GM21367 (cell line): Measurements from ENCODE around the gene ZMAT5.

ENCODE experiments used
- ATAC-seq: cut with Tn5 transposase; IDR thresholded peaks from one replicate; pipeline ENCODE4 v1.9.1; 2021; ENCODE audit not compliant: unreplicated experiment

ZMAT5 gene

GRCh38 chr22:29712119-29712518, 54.7 kb downstream of the ZMAT5 start:
- ATAC-seq = no peak

- no peak for ATAC-seq
Observed at GRCh38 chr22:29710922-29711593, 55.7 kb downstream of the ZMAT5 start.

DNA sequence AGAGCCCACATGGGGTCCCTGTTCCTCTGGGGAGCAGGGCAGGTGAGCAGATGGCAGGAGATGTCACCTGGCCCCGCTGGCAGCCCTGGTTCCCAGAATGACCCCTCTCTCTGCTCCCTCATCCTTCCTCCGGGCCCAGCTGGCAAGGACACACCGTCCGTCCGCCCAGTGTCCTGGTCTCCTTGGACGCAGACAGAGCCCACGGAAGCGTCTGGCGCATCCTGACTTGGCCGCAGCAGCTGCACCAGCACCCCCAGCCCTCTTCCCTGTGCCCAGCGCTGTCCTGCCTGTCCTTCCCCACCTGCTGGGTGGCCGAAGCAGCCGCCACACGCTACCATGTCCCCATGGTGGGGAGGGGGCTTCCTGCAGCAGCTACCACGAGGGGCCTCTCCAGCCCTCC, 56.6 kb downstream of the ZMAT5 start:
- no peak for ATAC-seq

- ATAC-seq = no peak
Observed at GRCh38 chr22:29707471-29707870, 59.3 kb downstream of the ZMAT5 start.

DNA sequence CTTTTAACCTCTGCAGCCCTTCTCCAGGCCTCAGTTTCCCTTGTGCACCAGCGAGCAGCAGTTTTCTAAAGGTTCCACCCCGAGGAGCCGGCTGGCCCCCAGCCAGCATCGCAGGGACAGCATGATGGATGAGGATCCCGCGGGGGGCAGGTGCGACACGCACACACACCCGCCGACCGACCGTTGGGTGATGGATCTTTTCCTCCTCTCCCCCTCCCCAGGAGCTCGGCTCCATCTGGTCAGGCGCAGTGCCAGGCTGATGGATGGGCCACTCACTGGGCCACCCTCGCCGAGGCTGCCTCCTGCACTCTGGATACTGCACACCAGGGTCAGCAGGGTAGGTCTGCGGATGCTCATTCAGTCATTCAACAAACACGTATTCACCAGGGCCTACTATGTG, 59.8 kb downstream of the ZMAT5 start:
- ATAC-seq = no peak

GRCh38 chr22:29706486-29706885, 60.3 kb downstream of the ZMAT5 start:
- no peak for ATAC-seq

- ATAC-seq = no peak
Observed at GRCh38 chr22:29705651-29706050, 61.2 kb downstream of the ZMAT5 start.

DNA sequence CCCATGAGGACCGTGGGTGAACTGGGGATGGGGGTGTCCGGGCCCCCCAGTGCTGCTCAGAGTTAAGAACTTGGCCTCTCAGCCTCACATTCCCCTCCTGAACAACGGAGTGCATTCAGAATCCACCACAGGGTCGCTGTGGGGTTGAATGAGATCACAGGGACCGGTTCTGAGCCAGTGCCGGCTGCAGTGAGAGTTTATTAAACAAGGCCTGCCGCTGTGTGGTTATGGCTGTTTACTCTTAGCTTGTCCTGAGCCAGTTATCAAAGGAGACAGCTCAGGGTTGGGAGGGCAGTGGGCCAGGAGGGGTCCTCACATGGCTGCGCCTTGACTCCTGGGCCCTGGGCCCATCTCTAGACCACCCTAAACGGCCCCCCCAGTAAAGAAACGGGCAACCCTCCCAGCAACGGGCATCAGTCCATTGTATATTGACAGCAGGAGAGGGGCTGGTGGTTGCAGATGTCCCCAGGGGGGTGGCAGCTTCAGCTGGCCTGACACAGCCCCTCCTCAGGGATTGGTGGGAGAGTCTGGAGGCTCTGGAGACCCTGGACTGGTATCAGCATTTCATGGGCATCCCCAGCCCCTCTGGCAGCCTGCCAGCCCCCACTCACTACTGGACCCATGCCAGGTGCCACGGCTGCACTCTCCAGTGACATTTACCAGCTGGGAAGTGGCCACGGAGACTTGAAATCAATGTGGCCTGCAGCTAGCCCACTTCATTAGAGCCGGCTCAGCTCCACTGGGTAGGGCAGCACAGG, 62.1 kb downstream of the ZMAT5 start:
- no peak for ATAC-seq

GRCh38 chr22:29703569-29704195, 63.1 kb downstream of the ZMAT5 start:
- ATAC-seq = no peak

GRCh38 chr22:29702931-29703501, 63.8 kb downstream of the ZMAT5 start:
- no peak for ATAC-seq

DNA sequence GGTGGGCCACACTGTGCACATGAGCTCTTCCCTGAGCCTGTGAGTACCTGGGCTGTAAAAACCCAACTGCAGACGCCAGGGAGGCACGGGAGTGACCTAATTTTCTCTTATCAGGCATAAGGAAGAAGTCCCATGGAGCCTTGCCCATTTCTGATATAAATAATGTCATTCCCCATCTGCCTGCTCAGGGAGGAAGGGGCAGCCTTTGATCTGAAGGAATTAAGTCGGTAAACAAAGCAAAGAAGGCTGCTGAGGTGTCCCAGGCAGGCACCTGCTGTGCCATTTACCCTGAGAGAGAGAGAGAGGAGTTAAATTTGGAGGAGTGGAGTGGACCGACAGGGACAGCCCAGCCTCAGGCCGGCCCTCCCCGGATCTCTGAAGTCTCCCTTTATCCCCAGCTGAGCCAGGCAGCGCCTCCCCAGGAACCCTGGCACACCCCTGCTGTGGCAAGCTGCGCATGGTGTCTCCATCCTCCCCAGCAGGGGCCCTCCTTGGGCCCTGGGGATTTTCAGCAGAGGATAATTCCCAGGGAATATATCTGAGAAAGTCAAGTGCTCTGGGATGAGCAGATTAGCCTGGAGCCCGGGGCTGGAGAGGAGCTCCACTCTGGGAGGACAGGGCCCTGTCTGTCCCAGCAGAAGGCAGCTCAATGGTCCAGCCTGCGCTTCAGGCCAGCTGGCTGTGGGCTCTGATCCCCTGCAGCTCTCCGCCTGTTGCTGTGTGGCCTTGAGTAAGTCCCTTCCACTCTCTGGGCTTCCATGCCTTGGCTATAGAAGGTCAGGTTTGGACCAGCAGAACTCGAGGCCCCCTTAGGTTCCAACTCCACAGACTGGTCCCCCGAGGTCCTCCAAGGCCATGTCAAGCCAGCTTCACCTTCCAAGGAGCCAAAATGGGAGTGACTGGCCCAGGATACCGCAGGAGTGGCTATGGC, 64.5 kb downstream of the ZMAT5 start:
- ATAC-seq = no peak

DNA sequence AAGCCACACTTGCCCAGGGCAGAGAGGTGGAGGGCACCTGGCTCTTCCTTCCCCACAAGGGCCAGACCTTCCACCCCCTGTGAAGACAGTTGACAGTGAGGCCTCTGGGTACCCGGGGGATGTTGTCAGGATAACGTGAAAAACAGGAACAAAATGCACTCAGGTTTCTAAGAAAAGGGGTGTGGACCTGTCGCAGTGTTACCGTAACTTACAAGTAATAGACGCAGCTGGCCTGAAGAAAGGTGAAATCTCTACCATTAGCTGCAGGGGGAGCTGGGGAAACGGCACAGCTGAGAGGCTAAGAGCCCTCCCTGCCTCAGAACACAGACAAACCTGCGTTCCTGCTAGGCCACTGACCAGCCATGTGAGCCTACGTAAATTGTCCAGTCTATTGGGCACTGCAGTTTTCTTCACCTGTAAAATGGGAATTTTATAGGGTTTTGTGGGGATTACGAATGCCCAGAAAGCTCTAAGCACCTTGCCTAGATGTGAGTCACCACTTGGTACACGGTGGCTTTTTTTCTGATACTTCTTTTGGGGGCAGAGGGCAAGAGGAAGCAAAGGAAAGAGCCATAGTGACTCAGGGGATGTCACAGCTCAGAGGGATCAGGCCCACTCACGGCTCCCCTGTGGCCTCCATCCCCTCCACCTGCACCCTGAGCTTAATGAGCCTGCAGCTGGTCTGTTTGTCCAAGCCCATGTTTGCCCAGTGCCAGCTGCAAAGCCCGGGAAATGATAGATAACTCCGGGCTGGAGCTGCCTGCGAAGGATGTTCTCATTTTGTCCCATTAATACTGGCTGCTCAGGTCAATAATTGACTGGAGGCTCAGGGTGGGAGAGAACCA, 65.4 kb downstream of the ZMAT5 start:
- ATAC-seq = no peak

DNA sequence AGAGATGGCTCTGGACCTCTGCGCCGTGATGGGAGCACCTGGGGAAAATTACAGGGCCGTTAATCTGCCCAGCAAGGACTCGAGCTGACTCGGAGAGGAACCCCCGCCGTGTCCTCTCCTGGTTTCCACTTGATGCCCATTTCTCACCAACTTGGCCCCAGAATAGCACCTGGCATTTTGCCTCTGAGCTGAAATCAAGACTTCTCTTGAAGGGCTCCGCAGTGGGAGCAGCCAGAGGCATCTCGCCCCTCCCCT, 66.0 kb downstream of the ZMAT5 start:
- no peak for ATAC-seq

DNA sequence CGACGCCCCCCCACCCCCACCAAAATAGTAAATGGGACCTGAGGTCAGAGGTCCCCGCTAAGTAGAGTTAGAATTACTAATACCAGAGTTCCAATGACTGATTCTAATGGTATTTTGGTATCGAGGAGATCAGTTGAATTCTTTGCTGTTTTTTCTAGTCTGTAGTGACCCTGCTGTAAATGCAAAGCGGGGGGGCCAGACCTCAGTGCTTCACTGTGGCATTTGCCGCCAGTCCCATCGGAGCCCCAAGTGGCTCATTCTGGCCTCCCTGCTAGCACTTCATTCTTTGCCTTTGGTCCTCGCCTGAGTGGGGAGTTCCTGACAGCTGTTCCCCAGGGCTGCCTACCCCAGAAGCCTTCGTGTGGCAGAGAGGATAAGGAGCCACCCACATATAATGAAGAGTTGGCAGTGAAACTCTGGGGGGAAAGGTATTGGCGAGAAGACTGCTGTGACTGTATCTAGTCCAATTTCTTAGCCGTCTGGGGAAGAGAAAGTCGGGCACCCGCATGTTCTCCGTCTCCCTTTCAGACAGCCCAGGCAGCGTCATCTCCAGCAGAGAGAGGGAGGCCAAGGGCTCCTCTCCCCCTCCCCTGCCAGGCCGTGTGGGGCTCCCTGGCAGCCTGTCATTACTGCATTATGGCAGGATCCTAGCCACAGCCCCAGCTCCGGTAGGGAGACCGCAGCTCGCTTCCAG, 66.5 kb downstream of the ZMAT5 start:
- ATAC-seq = no peak

- no peak for ATAC-seq
Observed at GRCh38 chr22:29697853-29698598, 68.8 kb downstream of the ZMAT5 start.

- ATAC-seq = no peak
Observed at GRCh38 chr22:29695129-29695926, 71.5 kb downstream of the ZMAT5 start.

DNA sequence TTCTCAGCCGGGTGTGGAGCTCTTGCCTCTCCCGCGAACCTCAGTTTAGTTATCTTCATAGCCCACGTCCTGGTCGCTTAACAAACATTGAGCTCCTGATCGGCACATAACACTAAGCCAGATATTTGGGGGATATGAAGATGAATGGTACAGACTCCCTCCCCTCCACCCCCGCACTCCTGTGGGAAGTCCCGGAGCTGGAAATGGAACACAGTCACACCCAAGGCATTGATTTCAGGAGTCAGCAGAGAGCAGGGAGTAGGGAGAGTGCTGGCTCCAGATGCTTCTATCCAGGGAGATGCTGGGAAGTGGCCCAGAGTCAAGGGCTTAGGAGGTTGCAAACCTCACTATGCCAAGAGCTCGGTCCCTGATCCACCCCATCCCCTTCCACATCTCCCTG, 73.1 kb downstream of the ZMAT5 start:
- no peak for ATAC-seq

DNA sequence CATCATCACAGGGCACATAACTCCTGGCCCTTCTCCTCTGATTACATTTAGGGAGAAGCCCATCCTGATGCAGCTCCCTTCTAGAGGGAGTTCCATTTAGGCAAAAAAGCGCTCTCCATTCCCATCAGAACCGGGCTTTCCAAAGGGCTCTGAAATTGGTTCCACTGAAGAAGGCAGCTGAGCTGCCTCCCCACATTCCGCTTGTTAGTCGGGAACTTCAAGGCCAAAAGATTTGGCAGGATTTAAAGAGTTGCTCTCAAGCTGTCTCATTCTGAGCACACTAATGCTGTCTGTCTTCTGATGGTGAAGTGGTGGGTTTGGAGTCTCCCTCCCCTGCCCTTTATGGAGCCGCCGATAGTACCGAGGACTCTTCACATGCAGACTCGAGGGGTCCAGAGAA, 73.6 kb downstream of the ZMAT5 start:
- no peak for ATAC-seq
